GM21825 (cell line): ENCODE results near the gene LMAN2L.

Experiments
- ATAC-seq: cut with Tn5 transposase; IDR thresholded peaks from one replicate; pipeline ENCODE4 v1.9.1; 2021; ENCODE audit warnings: mild to moderate bottlenecking, moderate library complexity; ENCODE audit not compliant: unreplicated experiment

The LMAN2L gene, protein sequence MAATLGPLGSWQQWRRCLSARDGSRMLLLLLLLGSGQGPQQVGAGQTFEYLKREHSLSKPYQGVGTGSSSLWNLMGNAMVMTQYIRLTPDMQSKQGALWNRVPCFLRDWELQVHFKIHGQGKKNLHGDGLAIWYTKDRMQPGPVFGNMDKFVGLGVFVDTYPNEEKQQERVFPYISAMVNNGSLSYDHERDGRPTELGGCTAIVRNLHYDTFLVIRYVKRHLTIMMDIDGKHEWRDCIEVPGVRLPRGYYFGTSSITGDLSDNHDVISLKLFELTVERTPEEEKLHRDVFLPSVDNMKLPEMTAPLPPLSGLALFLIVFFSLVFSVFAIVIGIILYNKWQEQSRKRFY

GRCh38 chr2:96739633-96740428 is at the start of gene LMAN2L:
TSS of gene LMAN2L (minus strand) at chr2:96740064. CDS start at chr2:96740040, 24 bp downstream.
- peak; percentile 98 for ATAC-seq

DNA sequence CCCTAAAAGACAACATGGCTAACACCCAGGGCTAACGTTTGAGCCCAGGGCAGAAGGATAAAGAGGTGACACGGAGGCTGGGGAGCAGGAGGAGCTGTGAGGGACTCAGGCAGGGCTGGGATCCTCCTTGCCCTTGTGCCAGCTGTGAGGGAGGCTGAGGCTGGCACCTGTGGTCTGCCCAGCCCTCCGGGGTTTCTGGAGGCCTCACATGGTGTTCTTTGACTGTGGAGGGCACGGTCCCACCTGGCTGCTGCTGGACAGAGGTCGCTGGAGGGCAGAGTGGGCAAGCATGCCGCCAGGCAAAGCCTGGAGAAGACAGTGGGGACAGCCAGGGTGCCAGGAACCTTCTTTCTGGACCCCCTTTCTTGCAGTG is 49.4 kb upstream of the LMAN2L start:
- ATAC-seq: no peak

DNA sequence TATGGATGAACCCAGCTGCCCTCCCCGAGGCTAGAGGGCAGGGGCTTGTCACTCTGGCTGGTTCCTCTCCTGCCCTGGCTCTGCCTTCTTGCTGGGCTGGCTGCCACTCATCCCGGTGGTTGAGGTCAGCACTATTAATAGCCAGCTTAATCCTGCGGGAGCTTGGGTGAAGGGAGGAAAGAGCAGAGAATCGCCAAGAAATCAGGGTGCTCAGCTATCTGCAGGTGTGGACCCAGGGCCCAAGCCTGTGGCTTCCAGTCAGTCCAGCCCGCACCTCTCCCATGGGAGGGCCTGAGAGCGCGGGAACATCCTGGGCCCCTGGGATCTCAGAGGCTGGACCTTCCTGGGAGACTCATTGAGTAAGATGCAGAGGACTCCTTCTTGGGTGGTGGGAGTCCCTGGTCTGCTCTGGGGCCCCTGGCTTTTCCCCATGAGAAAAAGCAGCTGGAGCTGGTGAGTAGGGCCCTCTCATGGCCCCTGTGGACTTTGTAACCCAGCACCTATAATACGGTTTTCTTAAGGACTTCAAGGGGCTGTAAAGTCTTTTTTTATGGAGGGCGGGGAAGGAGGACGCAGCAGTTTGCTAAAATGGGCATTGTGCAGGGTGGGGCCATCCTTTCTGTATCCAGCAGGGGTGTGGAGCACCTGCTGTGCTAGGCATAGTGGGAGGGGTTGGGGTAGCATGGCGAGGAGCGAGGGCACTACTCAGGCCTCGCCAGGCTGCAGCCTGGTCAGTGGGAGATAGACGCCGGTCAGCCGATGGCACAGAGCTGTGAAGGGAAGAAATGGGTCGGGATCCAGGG is 48.8 kb upstream of the LMAN2L start:
- ATAC-seq: no peak

GRCh38 chr2:96787411-96787810 is 47.5 kb upstream of the LMAN2L start:
- no peak for ATAC-seq

DNA sequence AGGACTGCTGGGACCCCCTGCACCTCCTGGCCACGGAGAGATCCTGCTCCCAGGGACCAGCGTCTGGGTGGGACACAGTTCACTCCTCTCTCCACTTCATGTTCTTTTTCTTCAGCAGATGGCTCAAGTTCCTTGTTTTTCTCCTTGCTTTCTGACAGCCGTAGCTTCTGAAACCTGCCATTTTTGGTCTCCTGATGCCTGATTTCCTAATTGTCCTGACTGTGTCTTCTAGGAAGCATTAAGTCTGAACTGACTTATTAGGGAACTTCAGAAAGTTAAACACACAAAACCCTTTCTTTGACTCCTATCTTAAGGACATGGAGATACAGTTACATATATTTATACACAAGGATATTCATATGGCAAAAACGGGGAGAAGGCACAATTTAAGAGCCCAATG is 43.5 kb upstream of the LMAN2L start:
- no peak for ATAC-seq

- ATAC-seq: no peak
Measured at GRCh38 chr2:96775160-96775559, 35.3 kb upstream of the LMAN2L start.

DNA sequence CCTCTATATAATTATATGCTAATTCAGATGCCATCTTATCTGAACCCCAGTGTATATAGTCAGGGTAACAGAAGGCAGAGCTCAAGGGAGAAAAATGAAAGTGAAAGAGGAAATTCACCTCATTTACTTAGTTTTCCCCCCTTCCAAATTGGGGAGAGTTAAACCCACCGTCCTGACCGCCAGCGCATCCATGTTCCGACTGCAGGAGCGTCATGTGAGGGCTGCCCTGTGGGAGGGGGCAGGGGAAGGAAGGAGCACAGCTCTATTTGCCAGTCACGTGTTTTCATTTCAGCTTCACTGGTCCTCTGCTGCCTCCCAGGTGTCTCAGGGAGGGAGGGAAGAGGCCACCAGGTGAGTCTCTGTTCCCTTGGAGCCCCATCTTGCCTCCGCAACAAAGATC is 34.1 kb upstream of the LMAN2L start:
- ATAC-seq: no peak

DNA sequence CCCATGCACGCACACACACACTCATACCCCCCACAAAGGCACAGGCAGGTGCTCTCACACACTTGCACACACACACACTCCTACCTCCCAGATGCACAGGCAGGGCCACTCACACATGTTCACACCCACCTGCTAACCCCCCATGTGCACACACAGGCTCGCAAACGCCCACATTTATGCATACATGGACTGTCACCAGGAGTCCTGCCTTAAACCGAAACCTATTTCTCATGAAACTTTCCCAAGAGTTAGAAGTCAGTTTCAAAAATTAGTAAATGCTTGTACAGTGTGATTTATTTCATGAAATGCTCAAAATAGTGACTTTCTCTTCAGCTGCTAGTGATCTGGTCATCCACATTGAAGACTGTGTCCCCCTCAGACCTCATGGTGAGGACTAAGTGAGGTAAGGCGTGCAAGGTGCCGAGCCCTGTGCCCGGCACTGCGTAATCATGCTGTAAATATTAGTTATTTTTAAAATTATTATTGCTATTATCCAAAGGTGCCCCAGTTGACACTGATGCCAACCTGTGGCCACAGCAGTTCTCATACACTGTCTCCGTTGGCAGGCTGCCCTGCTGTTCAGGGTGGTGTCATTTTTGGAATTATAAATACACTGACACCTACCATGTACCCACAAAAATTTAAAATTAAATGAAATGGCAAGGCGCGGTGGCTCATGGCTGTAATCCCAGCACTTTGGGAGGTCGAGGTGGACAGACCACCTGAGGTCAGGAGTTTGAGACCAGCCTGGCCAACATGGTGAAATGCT is 33.2 kb upstream of the LMAN2L start:
- no peak for ATAC-seq

- ATAC-seq: no peak
Measured at GRCh38 chr2:96771796-96772618, 32.1 kb upstream of the LMAN2L start.

DNA sequence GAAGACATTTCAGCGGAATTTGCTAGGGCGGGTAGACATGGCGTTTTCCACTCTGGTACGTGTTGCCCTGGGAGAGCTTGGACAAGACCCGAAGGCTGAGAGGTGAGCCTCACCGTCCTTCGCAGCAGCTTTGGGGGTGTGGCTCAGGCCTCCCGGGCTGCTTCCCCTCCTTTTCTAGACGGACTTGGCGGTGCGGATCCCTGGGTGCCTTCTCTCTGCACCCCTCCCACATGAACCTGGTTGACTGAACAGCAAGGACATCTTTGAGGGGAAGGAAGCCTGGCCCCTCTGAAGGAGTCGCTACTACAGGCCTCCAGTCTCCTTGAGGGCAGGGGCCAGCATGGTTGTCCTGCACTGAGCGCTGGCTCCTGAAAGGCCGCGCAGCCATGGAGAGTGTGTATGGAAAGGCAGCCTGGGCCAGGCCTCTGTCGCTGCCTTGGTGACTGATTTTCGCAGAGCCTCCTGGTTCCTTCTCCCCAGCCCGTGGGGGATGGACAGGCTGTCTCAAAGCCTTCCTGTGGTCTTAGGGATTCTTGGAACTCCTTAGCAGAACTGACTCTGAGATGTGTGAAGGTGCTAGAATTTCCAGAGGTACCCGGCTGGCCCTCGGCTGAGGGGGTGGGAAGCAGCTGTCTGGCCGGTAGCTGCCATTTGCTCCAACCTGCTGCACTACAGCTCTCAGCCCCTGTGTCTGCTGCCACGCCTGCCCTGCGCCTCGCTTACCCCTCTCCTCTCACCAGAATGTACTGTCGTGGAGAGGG is 30.8 kb upstream of the LMAN2L start:
- ATAC-seq: no peak

- no peak for ATAC-seq
Measured at GRCh38 chr2:96769814-96770213, 29.9 kb upstream of the LMAN2L start.

DNA sequence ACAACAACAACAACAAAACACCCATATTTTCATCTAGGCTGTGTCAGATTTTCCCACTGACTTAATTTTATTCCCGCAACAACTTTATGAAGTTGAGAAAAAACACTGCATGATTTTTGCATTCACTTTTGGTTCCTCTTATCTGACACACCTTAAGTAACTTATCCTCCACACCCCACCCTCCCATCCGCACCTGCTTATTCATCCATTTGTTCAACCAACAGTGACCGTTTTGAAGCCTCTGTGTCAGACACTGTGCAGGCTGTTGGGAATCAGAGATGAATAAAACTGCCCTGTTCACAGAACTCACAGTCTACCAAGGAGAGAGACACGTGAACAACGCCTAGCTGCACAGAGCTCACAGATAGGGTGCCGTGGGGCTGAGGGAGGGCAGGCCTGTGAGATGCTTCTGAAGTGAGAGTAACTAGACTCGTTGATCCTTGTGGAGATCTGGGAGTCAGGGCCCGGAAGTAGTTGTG is 28.3 kb upstream of the LMAN2L start:
- ATAC-seq: peak; percentile 37

GRCh38 chr2:96767135-96767871 is 27.4 kb upstream of the LMAN2L start:
- no peak for ATAC-seq

DNA sequence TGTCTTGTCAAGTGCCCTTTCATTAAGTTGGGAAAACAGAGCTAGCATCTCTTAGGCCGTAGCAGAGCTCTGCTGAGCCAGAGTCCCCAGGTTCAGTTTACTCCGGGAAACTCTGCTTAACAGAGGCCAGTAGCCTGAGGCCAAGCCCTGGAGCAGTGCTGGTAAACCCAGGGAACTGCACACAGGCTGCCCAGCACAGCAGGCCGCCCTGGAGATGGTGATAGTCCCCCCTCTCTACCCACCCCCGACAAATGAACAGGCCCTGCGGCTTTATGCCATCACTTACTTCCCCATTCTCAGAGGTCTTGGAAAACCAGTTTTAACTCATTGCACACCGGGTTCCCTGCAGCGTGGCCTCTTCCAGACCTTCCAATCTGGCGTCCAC is 24.4 kb upstream of the LMAN2L start:
- no peak for ATAC-seq

DNA sequence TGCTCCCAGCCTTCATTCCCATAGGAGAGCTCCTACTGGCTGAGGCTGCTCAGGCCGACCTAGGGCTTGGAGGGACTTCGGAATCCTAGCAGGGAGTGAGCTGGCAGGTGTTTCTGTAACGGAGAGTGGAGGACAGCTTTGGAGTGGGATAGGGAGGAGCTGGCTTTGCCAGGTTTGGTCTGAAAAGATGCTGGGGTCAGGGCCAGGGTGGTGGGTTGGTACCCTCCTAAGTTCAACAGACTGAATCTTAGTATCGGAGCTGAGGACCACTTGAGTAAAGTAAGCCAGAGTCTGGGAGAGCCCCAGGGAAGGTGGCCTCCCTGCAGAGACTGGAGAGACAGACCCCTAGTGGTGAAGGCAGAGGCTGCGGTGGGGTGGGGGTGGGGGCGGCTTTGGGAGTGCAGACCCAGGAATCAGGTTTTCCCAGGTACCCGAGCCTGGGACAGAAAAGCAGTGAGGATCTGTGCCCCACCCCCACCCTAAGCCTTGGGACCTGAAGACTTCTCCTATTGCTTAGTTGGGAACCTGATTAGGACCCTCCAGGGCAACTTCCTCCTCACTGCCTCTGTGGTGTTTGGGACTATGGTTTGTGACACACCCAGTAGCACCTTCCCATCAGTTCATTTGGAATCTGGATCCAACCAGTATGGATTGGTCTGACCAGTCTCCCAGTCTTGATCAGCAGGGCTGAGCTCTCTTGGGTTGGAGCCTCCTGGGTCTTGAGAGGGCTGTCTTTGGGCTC is 23.8 kb upstream of the LMAN2L start:
- ATAC-seq: no peak

- ATAC-seq: no peak
Measured at GRCh38 chr2:96762529-96763311, 22.9 kb upstream of the LMAN2L start.
